Activated CD8-positive, alpha-beta T cell treated with anti-CD3 and anti-CD28 coated beads for 36 hours (primary cell): Measurements from ENCODE around the gene CLSTN2. TPM values are rescaled to one million over a fixed set of nuclear protein-coding genes. Genes with fewer than 3 reads are reported as not detected.

ENCODE experiments used
- ATAC-seq: fragments of 200-7000 bp; cut with Tn5 transposase; one replicate; pipeline ENCODE4 v1.10.0; 2021; ENCODE audit warnings: mild to moderate bottlenecking, moderate library complexity
- CTCF ChIA-PET: fragments of 350-600 bp; sonication (Branson Sonifier 250); formaldehyde crosslinking; loops from one replicate; lab custom pipeline; 2021; ENCODE audit warnings: antibody characterized with exemption; lab: Charles Lee
- POLR2A ChIA-PET: fragments of 350-600 bp; sonication (Branson Sonifier 250); formaldehyde crosslinking; loops from one replicate; lab custom pipeline; 2021; ENCODE audit warnings: antibody characterized with exemption; lab: Charles Lee
- DNase-seq: peaks from one replicate; pipeline ENCODE4 v3.0.0-alpha.2; 2020
- H3K27ac Mint-ChIP-seq: one replicate; pipeline ENCODE4 v1.8.0; 2021; ENCODE audit warnings: mild to moderate bottlenecking, mixed read lengths
- H3K27me3 Mint-ChIP-seq: one replicate; pipeline ENCODE4 v1.8.0; 2021; ENCODE audit warnings: mixed read lengths
- H3K36me3 Mint-ChIP-seq: one replicate; pipeline ENCODE4 v1.8.0; 2021; ENCODE audit warnings: low read depth, mixed read lengths
- H3K4me1 Mint-ChIP-seq: one replicate; pipeline ENCODE4 v1.8.0; 2021; ENCODE audit warnings: low read depth, mixed read lengths
- H3K4me3 Mint-ChIP-seq: one replicate; pipeline ENCODE4 v1.8.0; 2021; ENCODE audit warnings: mild to moderate bottlenecking, moderate library complexity, mixed read lengths
- H3K9me3 Mint-ChIP-seq: one replicate; pipeline ENCODE4 v1.8.0; 2021; ENCODE audit warnings: mixed read lengths
- CTCF ChIP-seq: fragments of 200-600 bp; IDR thresholded peaks from one replicate; pipeline ENCODE4 v1.8.0; 2022; ENCODE audit warnings: antibody characterized with exemption, mild to moderate bottlenecking
- intact Hi-C: fragments of 100-400 bp; cut with micrococcal nuclease; formaldehyde crosslinking; loops from one replicate; pipeline ENCODE4 v1.10.0; 2022
- total RNA-seq, 2 experiments: library from RNA; stranded (reverse); gene quantifications; one replicate each; pipeline ENCODE4 v1.2.3, GENCODE V29; 2021

CLSTN2 gene
- total RNA-seq, 2 experiments from 2014 or later = not detected

GRCh38 chr3:140196970-140197369 lies 262.0 kb downstream of the CLSTN2 start:
- intact Hi-C loops = no loop called here
- H3K36me3 Mint-ChIP-seq = no peaks in the 10 kb centered on the region
- no peaks in the 10 kb centered on the region for H3K9me3 Mint-ChIP-seq
- ChIA-PET CTCF (no interaction called here), POLR2A (no interaction called here)
- H3K4me1 Mint-ChIP-seq = no peaks in the 10 kb centered on the region
- no peak for ATAC-seq
- H3K27me3 Mint-ChIP-seq = no peaks in the 10 kb centered on the region
- no peak for DNase-seq
- no peak overlapping the region for H3K4me3 Mint-ChIP-seq
- H3K27ac Mint-ChIP-seq = no peak overlapping the region
- TF ChIP-seq CTCF = no peak

DNA sequence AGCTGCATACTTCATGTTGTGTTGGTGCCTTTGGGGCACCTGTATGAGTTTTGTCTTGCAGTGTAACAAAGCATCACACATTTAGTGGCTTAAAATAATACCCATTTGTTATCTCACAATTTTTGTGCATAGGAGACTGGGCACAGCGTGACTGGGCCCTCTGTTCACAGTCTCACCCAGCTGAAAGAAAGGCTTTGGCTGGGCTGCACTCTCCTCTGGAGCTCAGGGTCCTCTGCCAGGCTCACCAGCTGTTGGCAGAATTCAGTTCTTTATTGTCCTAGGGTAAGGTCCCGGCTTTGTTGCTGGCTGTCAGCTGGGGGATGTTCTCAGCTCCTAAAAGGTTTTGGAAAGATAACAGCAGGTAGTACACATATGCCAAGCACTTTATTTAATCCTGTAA lies 263.3 kb downstream of the CLSTN2 start:
- H3K9me3 Mint-ChIP-seq = no peaks in the 10 kb centered on the region
- DNase-seq = no peak
- peaks cover 2% of the 10 kb centered on the region for H3K27me3 Mint-ChIP-seq
- no peak overlapping the region for H3K27ac Mint-ChIP-seq
- ChIA-PET CTCF (no interaction called here), POLR2A (no interaction called here)
- ATAC-seq = no peak
- no peak for TF ChIP-seq CTCF
- H3K4me1 Mint-ChIP-seq = no peaks in the 10 kb centered on the region
- no peak overlapping the region for H3K4me3 Mint-ChIP-seq
- intact Hi-C loops = no loop called here
- H3K36me3 Mint-ChIP-seq = no peaks in the 10 kb centered on the region

- no peak overlapping the region for H3K27ac Mint-ChIP-seq
- DNase-seq (no peak), ATAC-seq (no peak)
- H3K27me3 Mint-ChIP-seq = peaks cover 2% of the 10 kb centered on the region
- H3K4me1 Mint-ChIP-seq = no peaks in the 10 kb centered on the region
- H3K9me3 Mint-ChIP-seq = no peaks in the 10 kb centered on the region
- CTCF ChIA-PET = no interaction called here
- no peak overlapping the region for H3K4me3 Mint-ChIP-seq
- no peaks in the 10 kb centered on the region for H3K36me3 Mint-ChIP-seq
- intact Hi-C loops = no loop called here
- no peak for TF ChIP-seq CTCF
- POLR2A ChIA-PET = no interaction called here
These were observed 264.0 kb downstream of the CLSTN2 start for GRCh38 chr3:140199008-140199407.

- H3K27ac Mint-ChIP-seq = no peak overlapping the region
- ChIA-PET POLR2A (no interaction called here), CTCF (no interaction called here)
- H3K4me3 Mint-ChIP-seq = no peak overlapping the region
- no peaks in the 10 kb centered on the region for H3K9me3 Mint-ChIP-seq
- no peak for TF ChIP-seq CTCF
- intact Hi-C loops = no loop called here
- DNase-seq (no peak), ATAC-seq (no peak)
- H3K27me3 Mint-ChIP-seq = peaks cover 2% of the 10 kb centered on the region
- no peaks in the 10 kb centered on the region for H3K4me1 Mint-ChIP-seq
- H3K36me3 Mint-ChIP-seq = no peaks in the 10 kb centered on the region
These were observed 264.8 kb downstream of the CLSTN2 start for GRCh38 chr3:140199743-140200142.

- ChIA-PET POLR2A (interaction anchor here (0.6 kb wide), 1 partner anchor 949 kb away, joined by 3 read pairs; no protein-coding TSS in a partner anchor), CTCF (no interaction called here)
- DNase-seq (no peak), ATAC-seq (no peak)
- Mint-ChIP-seq H3K4me3 (no peak overlapping the region), H3K27me3 (peaks cover 3% of the 10 kb centered on the region), H3K27ac (no peak overlapping the region), H3K9me3 (no peaks in the 10 kb centered on the region), H3K36me3 (no peaks in the 10 kb centered on the region), H3K4me1 (no peaks in the 10 kb centered on the region)
- no peak for TF ChIP-seq CTCF
- intact Hi-C loops = no loop called here
These were observed 268.5 kb downstream of the CLSTN2 start for GRCh38 chr3:140203510-140203909.
